HepG2 (cell line): Measurements from ENCODE around the gene LCLAT1. TPM values are rescaled to one million over a fixed set of nuclear protein-coding genes. Genes with fewer than 3 reads are reported as not detected.
A peak's percentile ranks its signal among the peaks of the same experiment; 100 is the strongest.

Source experiments
- ESRRA ChIP-seq: sonication (generic); formaldehyde crosslinking; IDR thresholded peaks from 2 replicates; pipeline ENCODE4 v1.5.1; 2020; ENCODE audit warnings: mild to moderate bottlenecking, low read depth, missing genetic modification reagents
- FOXP1 ChIP-seq, 2 experiments: fragments of 450-650 bp in 1 of 2; IDR thresholded peaks; 2 replicates each; pipeline ENCODE4 v1.6.1; 2017 to 2018; ENCODE audit warnings: antibody characterized with exemption in 1 of 2
- HNRNPH1 ChIP-seq: fragments of 200-400 bp; formaldehyde crosslinking; optimal IDR thresholded peaks from 2 replicates; pipeline ENCODE3; 2017; ENCODE audit warnings: mild to moderate bottlenecking, low read depth, low read length
- JUNB ChIP-seq: sonication (generic); formaldehyde crosslinking; IDR thresholded peaks from 2 replicates; pipeline ENCODE4 v1.8.0; 2022; ENCODE audit warnings: missing genetic modification reagents, mild to moderate bottlenecking, borderline replicate concordance
- KDM1A ChIP-seq: IDR thresholded peaks from 2 replicates; pipeline ENCODE4 v1.6.1; 2016; ENCODE audit warnings: missing compliant biosample characterization
- MXD1 ChIP-seq: sonication (generic); formaldehyde crosslinking; IDR thresholded peaks from 2 replicates; pipeline ENCODE4 v1.4.0; 2020; ENCODE audit warnings: mild to moderate bottlenecking, missing genetic modification reagents
- RCOR2 ChIP-seq: IDR thresholded peaks from 2 replicates; pipeline ENCODE4 v1.6.1; 2016; ENCODE audit warnings: missing biosample characterization, missing genetic modification reagents
- REPIN1 ChIP-seq: sonication (generic); formaldehyde crosslinking; IDR thresholded peaks from 2 replicates; pipeline ENCODE4 v1.8.0; 2022; ENCODE audit warnings: missing genetic modification reagents, low read depth, mild to moderate bottlenecking, borderline replicate concordance
- RORA ChIP-seq: sonication (generic); formaldehyde crosslinking; IDR thresholded peaks from 2 replicates; pipeline ENCODE4 v1.5.0; 2020; ENCODE audit warnings: mild to moderate bottlenecking, missing genetic modification reagents, moderate library complexity
- SOX6 ChIP-seq, 2 experiments: fragments of 450-650 bp in 1 of 2; sonication (generic) in 1 of 2; formaldehyde crosslinking in 1 of 2; IDR thresholded peaks; 2 replicates each; pipeline versions ENCODE4 v1.4.0 to v1.6.1; 2017 to 2020; ENCODE audit warnings: antibody characterized with exemption in 1 of 2, mild to moderate bottlenecking in 1 of 2, missing genetic modification reagents in 1 of 2
- SP2 ChIP-seq: sonication (generic); formaldehyde crosslinking; IDR thresholded peaks from 2 replicates; pipeline ENCODE4 v1.5.1; 2020; ENCODE audit warnings: mild to moderate bottlenecking, missing genetic modification reagents
- SRSF9 ChIP-seq: fragments of 200-400 bp; formaldehyde crosslinking; IDR thresholded peaks from 2 replicates; pipeline ENCODE4 v1.6.1; 2018; ENCODE audit warnings: borderline replicate concordance, mild to moderate bottlenecking, low read depth, low read length; ENCODE audit not compliant: insufficient read depth, poor library complexity, severe bottlenecking
- TEF ChIP-seq: sonication (generic); formaldehyde crosslinking; IDR thresholded peaks from 2 replicates; pipeline ENCODE4 v1.5.0; 2020; ENCODE audit warnings: missing genetic modification reagents
- ZBTB37 ChIP-seq: sonication (generic); formaldehyde crosslinking; IDR thresholded peaks from 2 replicates; pipeline ENCODE4 v1.4.0; 2020; ENCODE audit warnings: mild to moderate bottlenecking, missing genetic modification reagents
- ZFP37 ChIP-seq: sonication (generic); formaldehyde crosslinking; IDR thresholded peaks from 2 replicates; pipeline ENCODE4 v1.4.0; 2020; ENCODE audit warnings: missing genetic modification reagents, borderline replicate concordance
- ZNF143 ChIP-seq: sonication (generic); formaldehyde crosslinking; IDR thresholded peaks from 2 replicates; pipeline ENCODE4 v1.4.0; 2020; ENCODE audit warnings: missing genetic modification reagents
- ZNF282 ChIP-seq: fragments of 450-650 bp; IDR thresholded peaks from 2 replicates; pipeline ENCODE4 v1.6.1; 2018; ENCODE audit not compliant: partially characterized antibody
- ZNF574 ChIP-seq: sonication (generic); formaldehyde crosslinking; IDR thresholded peaks from 2 replicates; pipeline ENCODE4 v1.4.0; 2020; ENCODE audit warnings: missing genetic modification reagents
- ZNF614 ChIP-seq: IDR thresholded peaks from 2 replicates; pipeline ENCODE4 v1.6.1; 2018; ENCODE audit warnings: missing biosample characterization, missing genetic modification reagents, inconsistent platforms, borderline replicate concordance
- ZNF639 ChIP-seq: conservative IDR thresholded peaks from 2 replicates; pipeline ENCODE4 v1.6.1; 2018; ENCODE audit warnings: missing genetic modification reagents
- ZNF670 ChIP-seq: sonication (generic); formaldehyde crosslinking; IDR thresholded peaks from 2 replicates; pipeline ENCODE4 v1.8.0; 2022; ENCODE audit warnings: mild to moderate bottlenecking, missing genetic modification reagents, borderline replicate concordance
- ZNF678 ChIP-seq: sonication (generic); formaldehyde crosslinking; IDR thresholded peaks from 2 replicates; pipeline ENCODE4 v1.4.0; 2020; ENCODE audit warnings: mild to moderate bottlenecking, missing genetic modification reagents
- ZNF724P ChIP-seq: sonication (generic); formaldehyde crosslinking; IDR thresholded peaks from 2 replicates; pipeline ENCODE4 v1.8.0; 2022; ENCODE audit warnings: missing genetic modification reagents, borderline replicate concordance
- ZNF850 ChIP-seq: sonication (generic); formaldehyde crosslinking; conservative IDR thresholded peaks from 2 replicates; pipeline ENCODE4 v1.9.0; 2021; ENCODE audit warnings: mild to moderate bottlenecking, missing genetic modification reagents
- polyA plus RNA-seq, 8 experiments: library from polyadenylated mRNA; depleted of rRNA in 3 of 8; stranded (reverse) in 7 of 8; unstranded in 1 of 8; fragments of >200 nt; fragmentation: Illumina TruSeq in 4 of 8; extraction: Trizol in 4 of 8; gene quantifications; 2 replicates each; pipeline versions ENCODE4 v1.2.1 to v1.2.3, GENCODE V29; 2011 to 2016; ENCODE audit warnings: low read depth in 4 of 8, missing spikeins in 1 of 8, mixed read lengths in 1 of 8; ENCODE audit not compliant: insufficient read depth in 1 of 8
- total RNA-seq, 5 experiments: library from RNA; depleted of rRNA; stranded (reverse); fragments of >200 nt; fragmentation: Illumina TruSeq; extraction: Trizol; gene quantifications; 2 replicates each; pipeline ENCODE4 v1.2.3, GENCODE V29; 2016; ENCODE audit warnings: low read depth in 1 of 5

LCLAT1 gene
- total and polyA plus RNA-seq, 2 of the 13 experiments (the other 11 are each of a cell fraction or from before 2014, with no cell fraction given), result 18.0 to 28.0 TPM

- TF ChIP-seq ZBTB37, result no peak
- TF ChIP-seq ZNF724P (CRISPR knock-in tag), result no peak
- no peak for TF ChIP-seq HNRNPH1
- no peak for TF ChIP-seq ESRRA (CRISPR knock-in tag)
- TF ChIP-seq ZNF574 (CRISPR knock-in tag), result no peak
- TF ChIP-seq FOXP1 (IDR thresholded peaks at IDR 0.05), result no peak
- TF ChIP-seq FOXP1 (CRISPR knock-in tag; IDR thresholded peaks at IDR 0.05), result peak; percentile 34; the same call in 1 of the 2 replicates
- TF ChIP-seq ZNF850 (CRISPR knock-in tag), result no peak
- no peak for TF ChIP-seq SP2
- no peak for TF ChIP-seq TEF (CRISPR knock-in tag)
- TF ChIP-seq JUNB (CRISPR knock-in tag), result no peak
- TF ChIP-seq ZNF143, result no peak
- no peak for TF ChIP-seq KDM1A (CRISPR knock-in tag)
- TF ChIP-seq ZNF639 (CRISPR knock-in tag), result no peak
- TF ChIP-seq MXD1 (CRISPR knock-in tag), result no peak
- no peak for TF ChIP-seq ZNF678 (CRISPR knock-in tag)
- no peak for TF ChIP-seq ZNF282
- TF ChIP-seq ZNF614 (CRISPR knock-in tag), result 0 out of 2 replicates have a peak, but pooled peaks have one; percentile 27
- TF ChIP-seq REPIN1 (CRISPR knock-in tag), result no peak
- TF ChIP-seq ZFP37 (CRISPR knock-in tag), result no peak
- TF ChIP-seq SOX6 (IDR thresholded peaks at IDR 0.05), result no peak
- TF ChIP-seq SOX6 (CRISPR knock-in tag; IDR thresholded peaks at IDR 0.05), result peak; percentile 73
- TF ChIP-seq ZNF670 (CRISPR knock-in tag), result no peak
- no peak for TF ChIP-seq RORA (CRISPR knock-in tag)
- no peak for TF ChIP-seq SRSF9
- TF ChIP-seq RCOR2 (CRISPR knock-in tag), result peak; percentile 49
Observed at GRCh38 chr2:30464544-30465170, 17.6 kb downstream of the LCLAT1 start (continued).
